Vagina (tissue), 2 donors: ENCODE measurements around the gene DYSF.

Source experiments
- POLR2AphosphoS5 ChIP-seq, 2 donors: sonication (generic); formaldehyde crosslinking; IDR thresholded peaks; one replicate each; pipeline ENCODE4 v1.9.0; 2017; ENCODE audit warnings: antibody characterized with exemption in 2 of 2, mild to moderate bottlenecking in 2 of 2, low read depth in 1 of 2; ENCODE audit not compliant: insufficient read depth in 1 of 2
- TF ChIP-seq, protein P1 (sequence below), 3 experiments: fragments of 450-650 bp in 2 of 3; fragments of 200-600 bp in 1 of 3; sonication (generic) in 1 of 3; IDR thresholded peaks; one replicate each; pipeline ENCODE4 v1.5.1; 2017 to 2019; ENCODE audit warnings: antibody characterized with exemption in 3 of 3, mild to moderate bottlenecking in 2 of 3, moderate library complexity in 2 of 3

DNA sequence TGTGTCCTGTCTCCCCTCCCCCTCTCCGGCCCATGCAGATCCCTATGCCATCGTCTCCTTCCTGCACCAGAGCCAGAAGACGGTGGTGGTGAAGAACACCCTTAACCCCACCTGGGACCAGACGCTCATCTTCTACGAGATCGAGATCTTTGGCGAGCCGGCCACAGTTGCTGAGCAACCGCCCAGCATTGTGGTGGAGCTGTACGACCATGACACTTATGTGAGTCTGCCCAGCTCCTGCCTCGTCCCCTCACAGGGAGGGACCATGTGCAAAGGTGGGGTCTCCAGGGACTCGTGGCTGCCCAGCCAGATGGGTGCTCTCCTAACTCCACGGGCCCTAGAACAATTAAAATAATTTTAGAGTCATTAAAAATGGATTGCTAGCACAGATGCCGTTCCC, 145.2 kb downstream of the DYSF start:
- TF ChIP-seq, protein P1, sequence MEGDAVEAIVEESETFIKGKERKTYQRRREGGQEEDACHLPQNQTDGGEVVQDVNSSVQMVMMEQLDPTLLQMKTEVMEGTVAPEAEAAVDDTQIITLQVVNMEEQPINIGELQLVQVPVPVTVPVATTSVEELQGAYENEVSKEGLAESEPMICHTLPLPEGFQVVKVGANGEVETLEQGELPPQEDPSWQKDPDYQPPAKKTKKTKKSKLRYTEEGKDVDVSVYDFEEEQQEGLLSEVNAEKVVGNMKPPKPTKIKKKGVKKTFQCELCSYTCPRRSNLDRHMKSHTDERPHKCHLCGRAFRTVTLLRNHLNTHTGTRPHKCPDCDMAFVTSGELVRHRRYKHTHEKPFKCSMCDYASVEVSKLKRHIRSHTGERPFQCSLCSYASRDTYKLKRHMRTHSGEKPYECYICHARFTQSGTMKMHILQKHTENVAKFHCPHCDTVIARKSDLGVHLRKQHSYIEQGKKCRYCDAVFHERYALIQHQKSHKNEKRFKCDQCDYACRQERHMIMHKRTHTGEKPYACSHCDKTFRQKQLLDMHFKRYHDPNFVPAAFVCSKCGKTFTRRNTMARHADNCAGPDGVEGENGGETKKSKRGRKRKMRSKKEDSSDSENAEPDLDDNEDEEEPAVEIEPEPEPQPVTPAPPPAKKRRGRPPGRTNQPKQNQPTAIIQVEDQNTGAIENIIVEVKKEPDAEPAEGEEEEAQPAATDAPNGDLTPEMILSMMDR (IDR thresholded peaks at IDR 0.05) = no peak
- no peak for TF ChIP-seq POLR2AphosphoS5 (IDR thresholded peaks at IDR 0.05; ENCODE audit: insufficient read depth in 1 of 2, low read depth in 1 of 2)
